Measurements from ENCODE around the gene TIE1.

TIE1 gene

DNA sequence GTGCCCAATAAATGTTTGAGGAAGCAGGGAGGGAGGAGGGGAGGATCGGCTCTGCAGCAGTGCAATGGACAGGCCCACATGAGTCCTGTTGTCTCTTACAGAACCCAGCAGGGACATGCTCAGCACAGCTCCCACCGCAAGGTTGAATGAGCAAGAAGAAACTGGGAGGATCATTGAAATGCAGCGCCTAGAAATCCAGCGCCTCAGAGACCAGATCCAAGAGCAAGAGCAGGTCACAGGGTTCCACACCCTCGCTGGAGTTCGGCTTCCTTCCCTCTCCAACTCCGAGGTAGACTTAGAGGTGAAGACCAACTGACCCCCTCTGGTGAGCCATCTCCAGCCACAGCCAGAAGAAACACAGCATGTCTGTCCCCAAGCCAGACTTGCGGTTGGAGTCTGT, 46.9 kb upstream of the TIE1 start:
- Histone ChIP-seq H3K79me2 (ENCODE audit: low read length) (no peaks in the 10 kb centered on the region), H3K4me1 (ENCODE audit: low read length) (no peaks in the 10 kb centered on the region), H3K36me3 (replicated peaks; ENCODE audit: low read depth, low read length) (no peaks in the 10 kb centered on the region), H3K27me3 (ENCODE audit: low read depth, low read length) (peaks cover 4% of the 10 kb centered on the region; the same call in 1 of the 2 replicates), H4K20me1 (ENCODE audit: insufficient read depth, low read length) (no peaks in the 10 kb centered on the region), H3K4me2 (ENCODE audit: low read length) (no peak overlapping the region), H3K9me3 (ENCODE audit: insufficient read depth, low read length) (no peaks in the 10 kb centered on the region), H3K9ac (ENCODE audit: low read length) (no peak overlapping the region), H3K27ac (ENCODE audit: low read length) (no peak overlapping the region), H2AFZ (ENCODE audit: low read depth, low read length) (no peak overlapping the region), H3K4me3 (ENCODE audit: low read length) (no peak overlapping the region)
- no peak for TF ChIP-seq CTCF (IDR thresholded peaks at IDR 0.05; ENCODE audit: low read depth, low read length)
- no peak for TF ChIP-seq EZH2phosphoT487 (IDR thresholded peaks at IDR 0.05; ENCODE audit: low read depth)

- no peak overlapping the region for H3K9ac ChIP-seq (ENCODE audit: low read length)
- no peaks in the 10 kb centered on the region for H3K79me2 ChIP-seq (ENCODE audit: low read length)
- no peak overlapping the region for H3K4me2 ChIP-seq (ENCODE audit: low read length)
- no peaks in the 10 kb centered on the region for H3K4me1 ChIP-seq (ENCODE audit: low read length)
- H2AFZ ChIP-seq (ENCODE audit: low read depth, low read length) = no peak overlapping the region
- no peak for TF ChIP-seq CTCF (IDR thresholded peaks at IDR 0.05; ENCODE audit: low read depth, low read length)
- no peak for TF ChIP-seq EZH2phosphoT487 (IDR thresholded peaks at IDR 0.05; ENCODE audit: low read depth)
- no peaks in the 10 kb centered on the region for H3K9me3 ChIP-seq (ENCODE audit: insufficient read depth, low read length)
- no peak overlapping the region for H3K4me3 ChIP-seq (ENCODE audit: low read length)
- H4K20me1 ChIP-seq (ENCODE audit: insufficient read depth, low read length) = no peaks in the 10 kb centered on the region
- peaks cover 4% of the 10 kb centered on the region; the same call in 1 of the 2 replicates for H3K27me3 ChIP-seq (ENCODE audit: low read depth, low read length)
- no peaks in the 10 kb centered on the region for H3K36me3 ChIP-seq (replicated peaks; ENCODE audit: low read depth, low read length)
- H3K27ac ChIP-seq (ENCODE audit: low read length) = no peak overlapping the region
These were observed 45.2 kb upstream of the TIE1 start for GRCh38 chr1:43255438-43256210.

DNA sequence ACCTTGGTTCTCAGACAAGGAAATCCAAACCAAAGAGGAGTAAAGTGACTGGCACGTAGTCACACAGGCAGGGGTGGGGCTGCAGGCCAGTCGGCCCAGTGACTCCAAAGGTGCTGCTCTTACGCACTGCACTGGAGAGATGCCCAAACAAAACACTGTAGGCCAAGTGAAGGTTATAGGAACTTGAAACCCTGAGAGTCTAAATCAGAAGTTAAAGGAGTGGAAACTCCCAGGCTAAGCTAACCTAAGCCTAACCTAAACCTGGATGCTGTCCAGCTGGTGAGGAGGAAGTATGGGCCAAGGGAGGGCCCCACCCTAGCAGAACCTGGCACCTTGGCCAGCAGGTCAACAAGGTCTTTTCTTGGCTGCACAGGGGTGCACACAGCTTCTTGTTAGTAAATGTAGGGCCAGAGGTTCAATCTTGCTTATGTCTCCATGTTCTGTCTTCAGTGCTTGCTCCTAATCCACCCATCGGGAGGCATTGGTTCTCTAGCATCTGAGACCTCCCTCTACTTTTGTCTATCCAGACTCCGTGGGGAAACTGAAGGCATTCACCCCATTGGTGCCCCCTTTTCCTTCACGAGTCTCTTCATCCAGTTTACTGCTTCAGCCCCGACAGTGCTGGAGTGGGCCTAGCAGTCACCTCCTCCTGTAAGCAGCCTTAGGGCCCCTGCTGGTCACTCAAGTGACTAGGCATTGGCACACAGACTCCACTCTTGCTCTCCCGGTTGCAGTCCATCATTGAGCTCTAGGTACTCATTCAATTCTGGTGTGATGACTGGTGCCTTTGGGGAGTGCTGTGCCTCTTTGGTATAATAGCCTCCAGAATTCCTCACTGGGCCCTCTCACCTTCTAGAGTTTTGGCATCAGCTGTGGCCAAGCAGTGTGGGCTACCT, 43.9 kb upstream of the TIE1 start:
- Histone ChIP-seq H2AFZ (ENCODE audit: low read depth, low read length) (no peak overlapping the region), H3K9me3 (ENCODE audit: insufficient read depth, low read length) (no peaks in the 10 kb centered on the region), H3K36me3 (replicated peaks; ENCODE audit: low read depth, low read length) (no peaks in the 10 kb centered on the region), H4K20me1 (ENCODE audit: insufficient read depth, low read length) (no peaks in the 10 kb centered on the region), H3K79me2 (ENCODE audit: low read length) (no peaks in the 10 kb centered on the region), H3K4me1 (ENCODE audit: low read length) (no peaks in the 10 kb centered on the region), H3K4me2 (ENCODE audit: low read length) (no peak overlapping the region), H3K27me3 (ENCODE audit: low read depth, low read length) (peaks cover 4% of the 10 kb centered on the region; the same call in 1 of the 2 replicates), H3K4me3 (ENCODE audit: low read length) (no peak overlapping the region), H3K9ac (ENCODE audit: low read length) (no peak overlapping the region), H3K27ac (ENCODE audit: low read length) (no peak overlapping the region)
- TF ChIP-seq CTCF (IDR thresholded peaks at IDR 0.05; ENCODE audit: low read depth, low read length) = no peak
- TF ChIP-seq EZH2phosphoT487 (IDR thresholded peaks at IDR 0.05; ENCODE audit: low read depth) = no peak

DNA sequence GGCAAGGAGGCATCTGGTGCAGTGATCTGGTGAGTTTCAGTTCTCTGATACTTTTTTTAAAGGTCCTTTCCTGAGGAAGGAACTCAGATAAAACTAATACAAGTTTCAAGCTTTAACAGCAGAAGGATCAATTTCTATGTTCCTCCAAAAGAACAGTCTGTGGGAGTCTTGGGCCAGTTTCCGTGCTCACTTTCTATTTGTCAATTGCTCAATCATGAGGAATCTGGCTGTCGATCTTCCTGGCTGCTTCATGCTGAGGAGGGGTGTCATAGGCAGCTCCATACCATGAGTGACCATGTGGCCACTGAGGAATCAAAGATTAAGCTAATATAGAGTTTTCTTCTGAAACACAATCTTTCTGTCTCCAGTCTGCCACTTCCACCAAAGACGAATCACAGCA, 42.4 kb upstream of the TIE1 start:
- TF ChIP-seq EZH2phosphoT487 (IDR thresholded peaks at IDR 0.05; ENCODE audit: low read depth) (no peak), CTCF (IDR thresholded peaks at IDR 0.05; ENCODE audit: low read depth, low read length) (no peak)
- no peak overlapping the region for H3K4me2 ChIP-seq (ENCODE audit: low read length)
- no peaks in the 10 kb centered on the region for H3K36me3 ChIP-seq (replicated peaks; ENCODE audit: low read depth, low read length)

More for the DNA sequence above, 42.4 kb upstream of the TIE1 start:
- no peaks in the 10 kb centered on the region for H3K9me3 ChIP-seq (ENCODE audit: insufficient read depth, low read length)
- H4K20me1 ChIP-seq (ENCODE audit: insufficient read depth, low read length) = no peaks in the 10 kb centered on the region
- H3K4me3 ChIP-seq (ENCODE audit: low read length) = no peak overlapping the region
- no peak overlapping the region for H3K27ac ChIP-seq (ENCODE audit: low read length)
- H2AFZ ChIP-seq (ENCODE audit: low read depth, low read length) = no peak overlapping the region
- H3K27me3 ChIP-seq (ENCODE audit: low read depth, low read length) = no peaks in the 10 kb centered on the region
- H3K79me2 ChIP-seq (ENCODE audit: low read length) = no peaks in the 10 kb centered on the region
- no peaks in the 10 kb centered on the region for H3K4me1 ChIP-seq (ENCODE audit: low read length)
- no peak overlapping the region for H3K9ac ChIP-seq (ENCODE audit: low read length)

Measured in OCI-LY3 (cell line).